Activated T-cell treated with anti-CD3 and anti-CD28 coated beads, Interleukin-2, amount 50 U/mL, for 72 hours (primary cell): ENCODE measurements around the gene TMLHE. TPM values are rescaled to one million over a fixed set of nuclear protein-coding genes. Genes with fewer than 3 reads are reported as not detected.
A peak's percentile ranks its signal among the peaks of the same experiment; 100 is the strongest.
"Not testable (repeated sequence)": the region's sequence is repeated elsewhere in the genome, so short reads cannot be mapped to it uniquely, and the experiment has no call there.

Experiments
- ATAC-seq, 2 donors: fragments of 150-1000 bp; cut with Tn5 transposase; replicated peaks in 1 of 2; 2 replicates each; pipeline ENCODE4 v1.10.0; 2021; ENCODE audit warnings: moderate library complexity in 2 of 2, mild to moderate bottlenecking in 1 of 2
- DNase-seq, 2 donors: peaks; one replicate each; pipeline ENCODE4 v3.0.0; 2021 to 2022; ENCODE audit warnings: mixed read lengths in 1 of 2
- H3K27ac Mint-ChIP-seq: one replicate; pipeline ENCODE4 v1.8.0; 2022; ENCODE audit warnings: mild to moderate bottlenecking, moderate library complexity, mixed read lengths
- H3K27me3 Mint-ChIP-seq: one replicate; pipeline ENCODE4 v1.8.0; 2022; ENCODE audit warnings: low read depth, mixed read lengths
- H3K36me3 Mint-ChIP-seq, 2 donors: one replicate each; pipeline ENCODE4 v1.8.0; 2022; ENCODE audit warnings: mixed read lengths in 2 of 2, mild to moderate bottlenecking in 1 of 2; ENCODE audit not compliant: insufficient read depth in 2 of 2
- H3K4me1 Mint-ChIP-seq: one replicate; pipeline ENCODE4 v1.8.0; 2022; ENCODE audit warnings: low read depth, mixed read lengths
- H3K4me3 Mint-ChIP-seq, 2 donors: one replicate each; pipeline ENCODE4 v1.8.0; 2022; ENCODE audit warnings: mild to moderate bottlenecking in 2 of 2, mixed read lengths in 2 of 2, moderate library complexity in 2 of 2
- H3K9me3 Mint-ChIP-seq, 2 donors: one replicate each; pipeline ENCODE4 v1.8.0; 2022; ENCODE audit warnings: mixed read lengths in 2 of 2
- total RNA-seq, 2 donors: library from RNA; stranded (reverse); gene quantifications; one replicate each; pipeline ENCODE4 v1.2.3, GENCODE V29; 2022

TMLHE gene, protein sequence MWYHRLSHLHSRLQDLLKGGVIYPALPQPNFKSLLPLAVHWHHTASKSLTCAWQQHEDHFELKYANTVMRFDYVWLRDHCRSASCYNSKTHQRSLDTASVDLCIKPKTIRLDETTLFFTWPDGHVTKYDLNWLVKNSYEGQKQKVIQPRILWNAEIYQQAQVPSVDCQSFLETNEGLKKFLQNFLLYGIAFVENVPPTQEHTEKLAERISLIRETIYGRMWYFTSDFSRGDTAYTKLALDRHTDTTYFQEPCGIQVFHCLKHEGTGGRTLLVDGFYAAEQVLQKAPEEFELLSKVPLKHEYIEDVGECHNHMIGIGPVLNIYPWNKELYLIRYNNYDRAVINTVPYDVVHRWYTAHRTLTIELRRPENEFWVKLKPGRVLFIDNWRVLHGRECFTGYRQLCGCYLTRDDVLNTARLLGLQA
- 10 to 100 TPM; 19.5 to 20.7 TPM for total RNA-seq

DNA sequence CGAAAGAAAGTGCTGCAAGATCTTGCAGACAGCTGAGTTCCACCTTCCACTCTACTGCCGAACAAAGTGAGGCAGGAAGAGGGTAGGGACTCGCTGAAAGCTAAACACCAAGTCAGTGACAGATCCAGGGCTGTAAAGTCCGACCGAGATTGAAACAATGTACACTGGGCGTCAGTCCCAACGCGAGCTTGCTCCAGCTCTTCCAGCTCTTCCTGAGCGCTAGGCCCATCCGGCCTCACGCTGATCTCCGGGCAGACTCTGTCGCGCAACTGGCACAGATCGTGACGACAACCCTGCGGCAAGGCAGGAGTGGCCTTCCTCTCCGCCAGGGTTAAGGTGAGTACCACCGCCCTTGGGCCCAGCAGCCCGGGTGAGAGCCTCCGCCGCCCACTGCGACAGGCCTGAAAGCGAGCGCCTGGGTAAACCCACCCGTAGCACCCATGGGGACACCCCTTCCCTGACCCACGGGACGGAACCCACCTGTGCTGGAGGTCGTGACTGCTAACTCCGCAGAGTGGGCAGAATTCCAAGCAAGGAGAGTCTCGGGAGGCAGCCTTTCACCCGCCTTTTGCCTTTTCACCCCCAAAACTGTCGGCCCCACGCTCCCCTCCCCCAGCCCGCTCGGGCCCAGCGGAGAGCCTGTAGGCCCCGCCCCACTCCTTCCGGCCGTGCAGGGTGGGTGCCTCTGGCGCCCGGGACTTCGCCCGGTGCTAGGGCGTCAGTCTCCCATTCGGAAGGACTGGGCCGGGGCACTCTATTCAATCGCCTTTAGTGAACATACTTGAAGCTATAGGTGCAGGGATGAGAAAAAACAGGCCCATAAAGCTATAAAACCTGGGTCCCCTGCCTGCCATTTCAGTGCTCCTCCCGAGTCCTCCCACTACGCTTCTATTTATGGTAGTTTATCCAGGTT, at the start of gene TMLHE, which contains the start of gene SPRY3:
Gene TMLHE, minus strand, starts transcription at position 641 of the 913 bp plus-strand sequence. CDS start 67,676 bp downstream, outside the sequence.
Gene SPRY3, plus strand, starts transcription at position 275 of the 913 bp plus-strand sequence.
- DNase-seq, result peak; percentile 73 to 78
- H3K4me1 Mint-ChIP-seq, result peaks cover 16% of the 10 kb centered on the region
- H3K9me3 Mint-ChIP-seq, result peaks cover 0 to 1% of the 10 kb centered on the region in 2 donors
- H3K27me3 Mint-ChIP-seq, result no peaks in the 10 kb centered on the region
- peak; percentile 95 to 96 for ATAC-seq
- peaks cover 0 to 2% of the 10 kb centered on the region in 2 donors for H3K36me3 Mint-ChIP-seq
- peak within 1 kb of the TSS; percentile 87 to 96 for H3K4me3 Mint-ChIP-seq
- H3K27ac Mint-ChIP-seq, result peak within 1 kb of the TSS; percentile 96

- peaks cover 10% of the 10 kb centered on the region for H3K27me3 Mint-ChIP-seq
- H3K4me1 Mint-ChIP-seq, result no peaks in the 10 kb centered on the region
- no peak overlapping the region for H3K4me3 Mint-ChIP-seq
- no peak overlapping the region for H3K27ac Mint-ChIP-seq
- no peak for DNase-seq
- no peak for ATAC-seq
- no peaks in the 10 kb centered on the region for H3K9me3 Mint-ChIP-seq
- H3K36me3 Mint-ChIP-seq, result peaks cover 0 to 4% of the 10 kb centered on the region in 2 donors
Measured at GRCh38 chrX:155662282-155662681, 49.5 kb upstream of the TMLHE start.

GRCh38 chrX:155645180-155645579, 32.4 kb upstream of the TMLHE start:
- Mint-ChIP-seq H3K27ac (no peak overlapping the region), H3K4me3 (no peak overlapping the region), H3K9me3 (peaks cover 2% of the 10 kb centered on the region in 2 donors), H3K27me3 (peaks cover 10% of the 10 kb centered on the region), H3K4me1 (peaks cover 10% of the 10 kb centered on the region), H3K36me3 (no peaks in the 10 kb centered on the region)
- no peak for DNase-seq
- ATAC-seq, result peak; percentile 23 to 40

DNA sequence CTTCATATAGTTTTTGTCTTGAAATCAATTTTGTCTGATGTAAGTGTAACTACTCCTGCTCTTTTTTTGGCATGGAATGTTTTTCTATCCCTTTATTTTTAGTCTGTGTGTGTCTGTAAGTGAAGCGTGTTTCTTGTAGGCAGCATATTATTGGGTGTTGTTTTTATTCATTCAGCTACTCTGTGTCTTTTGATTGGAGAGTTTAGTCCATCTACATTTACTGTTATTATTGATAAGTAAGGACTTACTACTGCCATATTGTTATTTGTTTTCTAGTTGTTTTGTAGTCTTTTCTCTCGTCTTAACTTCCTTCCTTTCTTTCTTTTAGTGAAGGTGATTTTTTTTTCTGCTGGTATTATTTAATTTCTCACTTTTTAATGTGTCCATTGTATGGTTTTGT, 30.5 kb upstream of the TMLHE start:
- peaks cover 10% of the 10 kb centered on the region for H3K27me3 Mint-ChIP-seq
- ATAC-seq (no peak), DNase-seq (no peak)
- peaks cover 2% of the 10 kb centered on the region in 2 donors for H3K9me3 Mint-ChIP-seq
- H3K4me1 Mint-ChIP-seq, result peaks cover 10% of the 10 kb centered on the region
- H3K36me3 Mint-ChIP-seq, result no peaks in the 10 kb centered on the region
- H3K27ac Mint-ChIP-seq, result peak overlapping the region; percentile 24
- H3K4me3 Mint-ChIP-seq, result peak overlapping the region in 1 of 2 donors; percentile 3

DNA sequence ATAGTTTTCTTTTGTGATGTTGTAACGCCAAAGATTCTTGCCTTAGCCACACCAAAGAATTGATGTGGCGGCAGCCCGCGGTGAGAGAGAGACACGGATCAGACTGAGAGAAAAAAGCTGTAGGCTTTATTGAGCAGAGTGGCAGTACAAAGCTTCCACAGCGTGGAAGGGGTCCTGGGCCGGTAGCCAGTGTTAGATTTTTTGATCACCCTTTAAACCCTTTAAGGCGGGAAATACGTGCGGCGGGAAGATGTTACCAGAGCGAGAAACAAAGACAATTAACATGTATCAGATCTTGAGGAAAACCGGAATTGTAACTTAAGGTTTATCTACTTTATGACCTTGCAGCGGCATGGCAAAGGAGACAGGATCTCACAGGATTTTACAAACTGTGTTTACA, 28.6 kb upstream of the TMLHE start:
- not testable (repeated sequence) for H3K27ac Mint-ChIP-seq, H3K36me3 Mint-ChIP-seq, DNase-seq, ATAC-seq, H3K9me3 Mint-ChIP-seq
- Mint-ChIP-seq H3K27me3 (peaks cover 10% of the 10 kb centered on the region), H3K4me1 (peaks cover 10% of the 10 kb centered on the region), H3K4me3 (peak overlapping the region; percentile 74 to 78)

GRCh38 chrX:155637714-155638113, 25.0 kb upstream of the TMLHE start:
- H3K9me3 Mint-ChIP-seq, result no peaks in the 10 kb centered on the region
- H3K4me3 Mint-ChIP-seq, result no peak overlapping the region
- H3K27me3 Mint-ChIP-seq, result peaks cover 8% of the 10 kb centered on the region
- H3K36me3 Mint-ChIP-seq, result no peaks in the 10 kb centered on the region
- H3K4me1 Mint-ChIP-seq, result peaks cover 13% of the 10 kb centered on the region
- no peak for ATAC-seq
- peak overlapping the region; percentile 38 for H3K27ac Mint-ChIP-seq
- no peak for DNase-seq

DNA sequence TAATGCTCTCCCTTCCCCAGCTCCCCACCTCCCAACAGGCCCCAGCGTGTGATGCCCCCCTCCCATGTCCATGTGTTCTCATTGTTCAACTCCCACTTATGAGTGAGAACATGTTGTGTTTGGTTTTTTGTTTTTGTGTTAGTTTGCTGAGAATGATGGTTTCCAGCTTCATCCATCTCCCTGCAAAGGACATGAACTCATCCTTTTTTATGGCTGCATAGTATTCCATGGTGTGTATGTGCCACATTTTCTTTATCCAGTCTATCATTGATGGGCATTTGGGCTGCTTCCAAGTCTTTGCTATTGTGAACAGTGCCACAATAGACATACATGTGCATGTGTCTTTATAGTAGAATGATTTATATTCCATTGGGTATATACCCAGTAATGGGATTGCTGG, 22.3 kb upstream of the TMLHE start:
- H3K4me1 Mint-ChIP-seq, H3K9me3 Mint-ChIP-seq, DNase-seq, H3K27me3 Mint-ChIP-seq, H3K4me3 Mint-ChIP-seq, H3K27ac Mint-ChIP-seq, H3K36me3 Mint-ChIP-seq, ATAC-seq: not testable (repeated sequence)

- ATAC-seq, result peak; percentile 94 to 96
Measured at GRCh38 chrX:155632431-155633100, 19.8 kb upstream of the TMLHE start.

DNA sequence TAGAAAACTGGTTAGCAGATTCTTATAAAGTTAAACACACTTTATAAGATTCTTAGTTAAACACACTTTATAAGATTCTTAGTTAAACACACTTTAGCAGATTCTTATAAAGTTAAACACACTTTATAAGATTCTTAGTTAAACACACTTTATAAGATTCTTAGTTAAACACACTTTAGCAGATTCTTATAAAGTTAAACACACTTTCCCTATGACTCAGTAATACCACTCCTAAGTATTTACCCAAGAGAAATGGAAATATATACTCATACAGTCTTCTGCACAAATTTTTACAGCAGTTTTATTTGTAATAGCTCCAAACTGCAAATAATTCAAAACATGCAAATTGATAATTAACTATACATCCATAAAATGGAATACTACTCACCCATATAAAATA, 7.4 kb upstream of the TMLHE start:
- H3K4me3 Mint-ChIP-seq, ATAC-seq, DNase-seq, H3K27ac Mint-ChIP-seq, H3K9me3 Mint-ChIP-seq, H3K4me1 Mint-ChIP-seq, H3K36me3 Mint-ChIP-seq, H3K27me3 Mint-ChIP-seq: not testable (repeated sequence)

More at GRCh38 chrX:155632431-155633100, 19.8 kb upstream of the TMLHE start:
- H3K36me3 Mint-ChIP-seq, result peaks cover 5 to 17% of the 10 kb centered on the region in 2 donors
- H3K4me3 Mint-ChIP-seq, result peak overlapping the region; percentile 51 to 85
- DNase-seq, result peak in 1 of 2 donors; percentile 19
- peak overlapping the region; percentile 87 for H3K27ac Mint-ChIP-seq
- H3K27me3 Mint-ChIP-seq, result no peaks in the 10 kb centered on the region
- H3K4me1 Mint-ChIP-seq, result peaks cover 10% of the 10 kb centered on the region
- H3K9me3 Mint-ChIP-seq, result peaks cover 6 to 12% of the 10 kb centered on the region in 2 donors

DNA sequence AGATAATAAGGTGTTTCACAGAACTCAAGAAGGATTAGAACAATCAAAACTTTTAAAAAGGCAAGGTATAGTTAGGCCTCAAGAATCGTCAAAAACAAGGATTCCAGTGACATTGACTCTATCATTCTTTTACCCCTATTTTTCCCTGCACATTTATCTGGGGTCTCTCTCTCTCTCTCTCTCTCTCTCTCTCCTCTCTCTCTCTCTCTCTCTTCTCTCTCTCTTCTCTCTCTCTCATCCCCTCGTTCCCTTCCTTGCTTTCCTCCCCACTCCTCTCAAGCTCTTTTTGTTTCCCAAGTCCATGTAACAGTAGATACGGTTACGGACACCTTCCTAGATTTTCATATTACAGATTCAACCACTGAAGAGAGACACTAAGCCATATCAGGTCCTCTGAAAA, 3.2 kb upstream of the TMLHE start:
- H3K4me1 Mint-ChIP-seq, result no peaks in the 10 kb centered on the region
- DNase-seq, result no peak
- no peak overlapping the region for H3K4me3 Mint-ChIP-seq
- no peaks in the 10 kb centered on the region for H3K9me3 Mint-ChIP-seq
- ATAC-seq, result no peak
- H3K27me3 Mint-ChIP-seq, result no peaks in the 10 kb centered on the region
- no peak overlapping the region for H3K27ac Mint-ChIP-seq
- H3K36me3 Mint-ChIP-seq, result peaks cover 0 to 1% of the 10 kb centered on the region in 2 donors

GRCh38 chrX:155613927-155614559, 1.3 kb upstream of the TMLHE start:
- DNase-seq (no peak), ATAC-seq (no peak)
- H3K4me3 Mint-ChIP-seq, result peak overlapping the region in 1 of 2 donors; percentile 54
- no peaks in the 10 kb centered on the region for H3K9me3 Mint-ChIP-seq
- no peaks in the 10 kb centered on the region for H3K27me3 Mint-ChIP-seq
- peaks cover 7% of the 10 kb centered on the region for H3K4me1 Mint-ChIP-seq
- H3K36me3 Mint-ChIP-seq, result peaks cover 0 to 2% of the 10 kb centered on the region in 2 donors
- H3K27ac Mint-ChIP-seq, result no peak overlapping the region

GRCh38 chrX:155611302-155611701, 1.4 kb downstream of the TMLHE start:
- no peaks in the 10 kb centered on the region for H3K27me3 Mint-ChIP-seq
- no peak for ATAC-seq
- peaks cover 16% of the 10 kb centered on the region for H3K4me1 Mint-ChIP-seq
- peak overlapping the region; percentile 87 to 96 for H3K4me3 Mint-ChIP-seq
- peaks cover 1 to 4% of the 10 kb centered on the region in 2 donors for H3K9me3 Mint-ChIP-seq
- DNase-seq, result no peak
- H3K27ac Mint-ChIP-seq, result peak overlapping the region; percentile 96
- peaks cover 3 to 9% of the 10 kb centered on the region in 2 donors for H3K36me3 Mint-ChIP-seq
